HepG2 (cell line): ENCODE results near the gene NUB1. TPM values are rescaled to one million over a fixed set of nuclear protein-coding genes. Genes with fewer than 3 reads are reported as not detected.

Source experiments
- GATA4 ChIP-seq: sonication (generic); IDR thresholded peaks from 2 replicates; pipeline ENCODE4 v1.6.1; 2016; ENCODE audit warnings: antibody characterized with exemption, low read depth, borderline replicate concordance
- RBM22 ChIP-seq: fragments of 200-400 bp; formaldehyde crosslinking; optimal IDR thresholded peaks from 2 replicates; pipeline ENCODE3; 2017; ENCODE audit warnings: mild to moderate bottlenecking, low read length, moderate library complexity
- ZBTB40 ChIP-seq, 2 experiments: fragments of 450-650 bp in 1 of 2; sonication (generic) in 1 of 2; formaldehyde crosslinking in 1 of 2; IDR thresholded peaks; 2 replicates each; pipeline versions ENCODE4 v1.6.1 to v1.8.0; 2016 to 2022; ENCODE audit warnings: antibody characterized with exemption in 1 of 2, mild to moderate bottlenecking in 1 of 2, missing genetic modification reagents in 1 of 2
- ZNF773 ChIP-seq: sonication (generic); formaldehyde crosslinking; IDR thresholded peaks from 2 replicates; pipeline ENCODE4 v1.4.0; 2020; ENCODE audit warnings: missing genetic modification reagents, borderline replicate concordance
- polyA plus RNA-seq, 8 experiments: library from polyadenylated mRNA; depleted of rRNA in 3 of 8; stranded (reverse) in 7 of 8; unstranded in 1 of 8; fragments of >200 nt; fragmentation: Illumina TruSeq in 4 of 8; extraction: Trizol in 4 of 8; gene quantifications; 2 replicates each; pipeline versions ENCODE4 v1.2.1 to v1.2.3, GENCODE V29; 2011 to 2016; ENCODE audit warnings: low read depth in 4 of 8, missing spikeins in 1 of 8, mixed read lengths in 1 of 8; ENCODE audit not compliant: insufficient read depth in 1 of 8
- total RNA-seq, 5 experiments: library from RNA; depleted of rRNA; stranded (reverse); fragments of >200 nt; fragmentation: Illumina TruSeq; extraction: Trizol; gene quantifications; 2 replicates each; pipeline ENCODE4 v1.2.3, GENCODE V29; 2016; ENCODE audit warnings: low read depth in 1 of 5
- TF ChIP-seq, protein P1 (sequence below): IDR thresholded peaks from 2 replicates; pipeline ENCODE4 v1.6.1; 2012; ENCODE audit warnings: low read depth, low read length, improper control_type of control experiment

The NUB1 gene
- total and polyA plus RNA-seq, 2 of the 13 experiments (the other 11 are each of a cell fraction or from before 2014, with no cell fraction given) = 27.1 to 37.0 TPM

GRCh38 chr7:151416941-151417315 is 75.3 kb downstream of the NUB1 start (continued):
- TF ChIP-seq ZBTB40 (IDR thresholded peaks at IDR 0.05) (no peak), ZBTB40 (CRISPR knock-in tag; IDR thresholded peaks at IDR 0.05) (no peak), ZNF773 (no peak), GATA4 (no peak), RBM22 (no peak)
- TF ChIP-seq, protein P1, sequence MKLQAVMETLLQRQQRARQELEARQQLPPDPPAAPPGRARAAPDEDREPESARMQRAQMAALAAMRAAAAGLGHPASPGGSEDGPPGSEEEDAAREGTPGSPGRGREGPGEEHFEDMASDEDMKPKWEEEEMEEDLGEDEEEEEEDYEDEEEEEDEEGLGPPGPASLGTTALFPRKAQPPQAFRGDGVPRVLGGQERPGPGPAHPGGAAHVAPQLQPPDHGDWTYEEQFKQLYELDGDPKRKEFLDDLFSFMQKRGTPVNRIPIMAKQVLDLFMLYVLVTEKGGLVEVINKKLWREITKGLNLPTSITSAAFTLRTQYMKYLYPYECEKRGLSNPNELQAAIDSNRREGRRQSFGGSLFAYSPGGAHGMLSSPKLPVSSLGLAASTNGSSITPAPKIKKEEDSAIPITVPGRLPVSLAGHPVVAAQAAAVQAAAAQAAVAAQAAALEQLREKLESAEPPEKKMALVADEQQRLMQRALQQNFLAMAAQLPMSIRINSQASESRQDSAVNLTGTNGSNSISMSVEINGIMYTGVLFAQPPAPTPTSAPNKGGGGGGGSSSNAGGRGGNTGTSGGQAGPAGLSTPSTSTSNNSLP = no peak
